GM19023 (cell line): ENCODE data around the gene SMAD9.

Experiments
- ATAC-seq: cut with Tn5 transposase; IDR thresholded peaks from one replicate; pipeline ENCODE4 v1.9.1; 2021; ENCODE audit warnings: mild to moderate bottlenecking, moderate library complexity; ENCODE audit not compliant: unreplicated experiment

Gene SMAD9

DNA sequence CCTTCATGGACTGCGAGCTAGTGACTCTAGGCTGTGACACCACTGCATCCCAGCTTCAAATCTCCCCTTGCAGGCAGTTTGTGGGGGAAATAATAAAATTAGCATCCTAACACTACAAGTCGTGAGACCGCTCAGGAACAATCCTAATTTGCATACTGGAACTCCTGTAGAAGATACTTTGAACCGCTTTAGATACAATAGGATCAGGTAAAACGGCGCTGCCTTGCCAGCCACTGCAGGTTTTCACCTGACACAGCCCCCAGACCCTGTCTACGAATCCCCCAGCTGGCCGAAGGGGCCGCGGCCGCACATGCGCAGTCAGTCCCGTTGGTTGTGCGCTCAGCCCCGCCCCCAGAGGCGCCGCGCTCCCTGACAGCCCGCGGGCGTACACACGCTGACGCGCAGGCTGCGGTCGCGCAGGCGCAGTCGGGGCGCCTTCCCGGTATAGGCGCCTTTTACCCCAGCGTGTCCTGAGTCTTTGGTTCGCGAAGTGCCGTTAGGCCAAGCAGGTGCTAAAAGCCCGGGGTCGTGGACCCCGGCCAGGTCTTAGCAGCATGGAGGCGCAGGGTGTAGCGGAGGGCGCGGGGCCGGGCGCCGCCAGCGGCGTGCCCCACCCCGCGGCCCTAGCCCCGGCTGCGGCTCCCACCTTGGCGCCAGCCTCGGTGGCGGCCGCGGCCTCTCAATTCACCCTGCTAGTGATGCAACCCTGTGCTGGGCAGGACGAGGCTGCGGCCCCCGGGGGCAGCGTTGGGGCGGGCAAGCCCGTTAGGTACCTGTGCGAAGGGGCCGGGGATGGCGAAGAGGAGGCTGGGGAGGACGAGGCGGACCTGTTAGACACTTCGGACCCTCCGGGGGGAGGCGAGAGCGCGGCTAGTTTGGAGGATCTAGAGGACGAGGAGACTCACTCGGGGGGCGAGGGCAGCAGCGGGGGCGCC is 101.0 kb downstream of the SMAD9 start, which contains the start of gene RFXAP:
RFXAP (plus strand) TSS at position 419 of the 935 bp plus-strand sequence; CDS start at position 555, 136 bp downstream.
- peak; percentile 87 for ATAC-seq

GRCh38 chr13:36817996-36818803 is 101.8 kb downstream of the SMAD9 start:
- peak; percentile 0 for ATAC-seq

DNA sequence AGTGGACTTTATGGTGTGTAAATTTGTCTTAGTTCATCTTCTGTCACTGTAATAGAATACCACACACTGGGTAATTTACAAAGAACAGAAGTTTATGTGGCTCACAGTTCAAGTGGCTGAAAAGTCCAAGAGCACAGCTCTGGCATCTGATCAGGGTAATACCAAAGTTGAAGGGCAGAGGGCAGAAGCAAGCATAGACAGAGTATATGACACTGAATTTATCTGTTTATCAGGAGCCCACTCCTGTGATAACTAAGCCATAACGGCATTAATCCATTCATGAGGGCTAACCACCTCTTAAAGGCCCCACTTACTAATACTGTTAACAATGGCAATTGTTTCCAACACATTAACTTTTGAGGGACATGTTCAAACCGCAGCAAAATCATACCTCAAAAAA is 105.0 kb downstream of the SMAD9 start:
- ATAC-seq: no peak

DNA sequence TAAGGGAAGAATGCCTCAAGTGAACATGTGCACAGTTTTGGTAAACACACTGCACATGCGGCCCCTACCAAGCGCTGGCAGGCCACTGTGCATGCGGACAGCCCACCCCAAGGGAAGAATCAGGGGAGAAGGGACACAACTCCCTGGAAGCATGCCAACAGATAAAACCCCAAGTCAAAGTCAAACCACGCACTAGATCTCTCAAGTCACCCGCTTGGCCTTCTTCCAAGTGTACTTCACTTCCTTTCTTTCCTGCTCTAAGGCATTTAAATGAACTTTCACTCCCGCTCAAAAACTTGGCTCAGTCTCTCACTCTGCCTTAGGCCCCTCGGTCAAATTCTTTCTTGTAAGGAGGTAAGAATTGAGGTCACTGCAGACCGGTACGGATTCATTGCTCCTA is 105.6 kb downstream of the SMAD9 start:
- no peak for ATAC-seq

DNA sequence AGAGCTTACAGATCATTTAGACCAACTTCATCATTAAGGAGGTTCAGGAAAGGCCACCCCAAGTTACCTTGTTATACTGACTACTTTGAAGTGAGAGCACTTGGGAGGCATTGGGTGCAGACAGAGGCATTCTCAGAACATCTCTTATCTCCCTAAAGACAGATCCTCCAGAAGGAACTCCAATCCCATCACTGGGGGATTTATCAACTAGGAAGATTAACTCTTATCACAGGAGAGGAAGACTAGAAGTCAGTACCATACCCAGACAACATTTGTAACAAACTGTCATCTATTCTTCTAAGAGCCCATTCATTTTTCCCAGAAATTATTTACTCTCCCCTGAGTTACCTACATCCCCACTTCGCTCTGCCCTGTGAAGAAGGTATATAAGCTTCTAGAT is 106.8 kb downstream of the SMAD9 start:
- ATAC-seq: no peak

DNA sequence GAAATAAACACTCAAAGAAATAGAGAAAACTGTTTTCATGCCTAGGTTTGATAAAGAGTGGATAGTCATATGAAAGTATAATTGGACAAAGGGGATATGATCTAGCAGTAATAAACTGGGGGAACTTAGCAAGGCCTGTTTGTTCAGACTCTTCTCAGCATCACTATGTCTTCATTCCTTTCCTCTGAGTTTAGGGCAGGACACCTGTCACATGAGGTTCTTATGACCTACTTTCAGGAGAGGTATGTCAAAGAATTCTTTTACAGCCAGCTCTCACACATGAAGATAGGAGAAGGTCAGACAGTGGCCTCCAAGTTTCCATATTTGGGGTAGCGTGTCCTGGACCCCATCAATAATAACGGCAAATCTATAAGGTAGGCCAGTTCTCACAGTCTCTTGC is 112.4 kb downstream of the SMAD9 start:
- no peak for ATAC-seq

DNA sequence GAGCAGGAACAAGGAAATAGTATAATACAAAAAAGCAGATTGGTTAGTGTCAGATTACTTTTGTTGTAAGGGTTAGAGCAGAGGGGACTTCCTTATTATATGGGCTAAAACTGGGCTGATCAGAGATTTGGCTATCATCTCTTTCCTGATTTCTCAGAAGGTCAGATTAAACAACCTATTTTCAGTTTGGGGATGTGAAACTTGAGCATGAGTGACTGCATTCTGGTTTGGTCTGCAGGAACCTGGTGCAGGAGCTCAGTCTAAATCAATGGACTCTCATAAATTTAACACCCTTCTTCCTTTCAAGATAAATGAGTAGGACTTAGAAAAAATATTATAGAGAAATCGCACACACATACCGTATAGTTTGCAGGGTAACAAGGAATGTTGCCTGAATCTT is 113.9 kb downstream of the SMAD9 start:
- no peak for ATAC-seq

DNA sequence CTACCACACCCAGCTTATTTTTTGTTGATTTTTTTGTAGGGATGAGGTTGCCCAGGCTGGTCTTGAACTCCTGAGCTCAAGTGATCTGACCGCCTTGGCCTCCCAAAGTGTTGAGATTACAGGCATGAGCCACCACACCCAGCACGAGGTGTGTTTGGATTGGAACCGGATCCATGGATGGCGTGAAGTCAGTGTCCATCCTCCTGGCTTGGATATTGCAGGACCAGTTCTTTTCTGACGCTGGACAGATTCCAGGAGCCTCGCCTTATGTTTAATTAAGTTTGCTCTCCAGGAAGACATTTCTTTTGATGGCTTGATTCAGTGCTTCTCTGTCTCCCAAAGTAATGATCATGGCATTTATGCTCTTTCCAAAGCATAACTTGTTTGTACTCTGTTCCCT is 115.5 kb downstream of the SMAD9 start:
- no peak for ATAC-seq

- no peak for ATAC-seq
These were observed 119.0 kb downstream of the SMAD9 start for GRCh38 chr13:36801035-36801434.

DNA sequence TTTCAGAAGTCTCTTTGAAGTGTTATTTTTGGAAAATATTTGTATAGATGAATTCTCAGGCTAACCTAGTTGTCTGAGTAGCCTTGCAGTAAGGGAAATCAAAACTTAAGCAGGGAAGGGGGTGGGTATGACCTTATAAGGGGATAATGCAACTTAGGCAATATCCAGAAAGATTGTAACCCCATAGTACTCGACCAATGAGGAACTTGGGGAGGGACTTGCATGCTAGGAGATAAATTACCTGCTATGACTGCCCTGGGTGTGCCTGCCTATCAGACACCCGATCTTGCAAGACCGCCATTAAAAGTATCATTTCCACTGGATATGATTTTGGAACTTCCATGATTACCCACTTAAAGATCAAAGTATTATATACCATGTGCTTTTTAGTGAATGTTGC is 124.0 kb downstream of the SMAD9 start:
- no peak for ATAC-seq

DNA sequence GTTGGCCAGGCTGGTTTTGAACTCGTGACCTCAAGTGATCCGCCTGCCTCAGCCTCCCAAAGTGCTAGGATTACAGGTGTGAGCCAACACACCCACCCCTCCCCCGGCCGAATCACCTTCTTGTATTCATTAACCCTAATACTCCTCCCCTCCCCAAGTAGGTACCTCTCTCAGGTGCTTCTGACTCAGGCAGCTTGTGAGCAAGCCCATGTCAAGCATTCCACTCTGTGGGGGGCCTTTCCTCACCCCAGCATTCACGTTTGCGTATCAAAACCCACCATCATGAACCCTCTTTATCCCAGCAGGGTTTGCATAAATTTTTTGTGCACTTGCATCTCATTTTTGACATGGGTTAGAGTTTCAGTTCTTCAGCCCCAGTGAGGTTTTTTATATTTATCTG is 124.6 kb downstream of the SMAD9 start:
- ATAC-seq: no peak
